Breast epithelium (tissue), 3 donors: ENCODE measurements around the gene ASIC5.

Source experiments
- POLR2A ChIP-seq: fragments of 450-650 bp; IDR thresholded peaks from one replicate; pipeline ENCODE4 v1.6.1; 2016; ENCODE audit warnings: antibody characterized with exemption, mild to moderate bottlenecking, moderate library complexity
- POLR2AphosphoS5 ChIP-seq, 3 donors: sonication (generic); formaldehyde crosslinking; IDR thresholded peaks; one replicate each; pipeline ENCODE4 v1.6.1; 2017; ENCODE audit warnings: antibody characterized with exemption in 3 of 3
- TF ChIP-seq, protein P1 (sequence below), 3 donors: fragments of 450-650 bp; IDR thresholded peaks; one replicate each; pipeline ENCODE4 v1.5.1; 2016 to 2017; ENCODE audit warnings: antibody characterized with exemption in 3 of 3, mild to moderate bottlenecking in 3 of 3, moderate library complexity in 3 of 3

DNA sequence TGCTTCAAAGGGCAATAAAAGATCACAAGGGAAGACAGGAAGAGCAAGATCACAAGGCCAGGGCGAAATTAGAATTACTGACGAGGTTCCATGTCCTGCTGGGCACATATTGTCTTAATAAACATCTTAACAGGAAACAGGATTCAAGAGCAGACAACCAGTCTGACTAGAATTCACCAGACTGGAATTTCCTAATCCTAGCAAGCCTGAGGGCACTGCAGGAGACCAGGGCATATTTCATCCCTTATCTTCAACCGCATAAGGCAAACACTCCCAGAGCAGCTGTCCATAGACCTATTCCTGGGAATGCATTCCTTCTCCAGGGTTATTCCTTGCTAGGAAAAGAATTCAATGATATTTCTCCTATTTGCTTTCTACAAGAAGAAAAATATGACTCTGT, 25.0 kb upstream of the ASIC5 start:
- TF ChIP-seq POLR2A (no peak), POLR2AphosphoS5 (IDR thresholded peaks at IDR 0.05) (no peak)
- TF ChIP-seq, protein P1, sequence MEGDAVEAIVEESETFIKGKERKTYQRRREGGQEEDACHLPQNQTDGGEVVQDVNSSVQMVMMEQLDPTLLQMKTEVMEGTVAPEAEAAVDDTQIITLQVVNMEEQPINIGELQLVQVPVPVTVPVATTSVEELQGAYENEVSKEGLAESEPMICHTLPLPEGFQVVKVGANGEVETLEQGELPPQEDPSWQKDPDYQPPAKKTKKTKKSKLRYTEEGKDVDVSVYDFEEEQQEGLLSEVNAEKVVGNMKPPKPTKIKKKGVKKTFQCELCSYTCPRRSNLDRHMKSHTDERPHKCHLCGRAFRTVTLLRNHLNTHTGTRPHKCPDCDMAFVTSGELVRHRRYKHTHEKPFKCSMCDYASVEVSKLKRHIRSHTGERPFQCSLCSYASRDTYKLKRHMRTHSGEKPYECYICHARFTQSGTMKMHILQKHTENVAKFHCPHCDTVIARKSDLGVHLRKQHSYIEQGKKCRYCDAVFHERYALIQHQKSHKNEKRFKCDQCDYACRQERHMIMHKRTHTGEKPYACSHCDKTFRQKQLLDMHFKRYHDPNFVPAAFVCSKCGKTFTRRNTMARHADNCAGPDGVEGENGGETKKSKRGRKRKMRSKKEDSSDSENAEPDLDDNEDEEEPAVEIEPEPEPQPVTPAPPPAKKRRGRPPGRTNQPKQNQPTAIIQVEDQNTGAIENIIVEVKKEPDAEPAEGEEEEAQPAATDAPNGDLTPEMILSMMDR (IDR thresholded peaks at IDR 0.05) = no peak
